Measurements from ENCODE around the gene ENAH.

- no peak for TF ChIP-seq GABPA (IDR thresholded peaks at IDR 0.05; ENCODE audit: low read depth)
- TF ChIP-seq CTCF (IDR thresholded peaks at IDR 0.05; ENCODE audit: insufficient read depth, low read length) = peak; percentile 90
- TF ChIP-seq POLR2AphosphoS5 (IDR thresholded peaks at IDR 0.05; ENCODE audit: low read depth) = no peak
Observed at GRCh38 chr1:225480825-225481434, 172.0 kb downstream of the ENAH start.

All from HL-60 (cell line).